H54 (cell line): Measurements from ENCODE around the gene MAPKAP1.

ENCODE experiments used
- DNase-seq: peaks from one replicate; pipeline ENCODE4 v3.0.0; 2011; ENCODE audit warnings: low spot score, mixed read lengths; ENCODE audit not compliant: insufficient read length
- FAIRE-seq: peaks from 3 replicates; lab custom pipeline; 2011; peaks lifted over from hg19 to GRCh38; lab: Jason Lieb, UNC
- POLR2A ChIP-seq: IDR thresholded peaks from 2 replicates; pipeline ENCODE4 v1.6.1; 2011; ENCODE audit warnings: low read depth, mild to moderate bottlenecking, low read length

Gene MAPKAP1

GRCh38 chr9:125425170-125425897 is 281.7 kb downstream of the MAPKAP1 start:
- DNase-seq (no peak), FAIRE-seq (no peak)
- no peak for TF ChIP-seq POLR2A

GRCh38 chr9:125423964-125424363 is 283.0 kb downstream of the MAPKAP1 start:
- DNase-seq: no peak
- FAIRE-seq: no peak
- no peak for TF ChIP-seq POLR2A

DNA sequence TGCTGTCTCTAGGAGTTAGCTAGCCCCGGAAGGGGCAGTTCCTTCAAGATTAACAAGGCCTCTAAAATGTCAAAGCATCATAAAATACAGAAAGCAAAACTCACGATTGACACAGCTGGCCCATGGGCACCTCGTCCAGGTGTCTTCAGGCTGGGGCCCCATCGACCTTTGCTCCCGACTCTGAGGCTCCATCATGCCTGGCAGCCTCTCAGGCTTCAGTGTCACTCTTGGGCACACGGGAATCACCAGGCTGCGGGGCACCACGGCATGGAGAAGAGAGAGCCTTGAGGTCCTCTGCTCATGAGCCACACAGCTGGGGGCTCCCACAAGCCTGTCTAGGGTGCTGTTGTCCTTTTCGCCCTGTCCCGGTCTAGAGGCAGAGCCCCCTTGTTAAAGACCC is 284.2 kb downstream of the MAPKAP1 start:
- FAIRE-seq: no peak
- no peak for TF ChIP-seq POLR2A
- DNase-seq: no peak

DNA sequence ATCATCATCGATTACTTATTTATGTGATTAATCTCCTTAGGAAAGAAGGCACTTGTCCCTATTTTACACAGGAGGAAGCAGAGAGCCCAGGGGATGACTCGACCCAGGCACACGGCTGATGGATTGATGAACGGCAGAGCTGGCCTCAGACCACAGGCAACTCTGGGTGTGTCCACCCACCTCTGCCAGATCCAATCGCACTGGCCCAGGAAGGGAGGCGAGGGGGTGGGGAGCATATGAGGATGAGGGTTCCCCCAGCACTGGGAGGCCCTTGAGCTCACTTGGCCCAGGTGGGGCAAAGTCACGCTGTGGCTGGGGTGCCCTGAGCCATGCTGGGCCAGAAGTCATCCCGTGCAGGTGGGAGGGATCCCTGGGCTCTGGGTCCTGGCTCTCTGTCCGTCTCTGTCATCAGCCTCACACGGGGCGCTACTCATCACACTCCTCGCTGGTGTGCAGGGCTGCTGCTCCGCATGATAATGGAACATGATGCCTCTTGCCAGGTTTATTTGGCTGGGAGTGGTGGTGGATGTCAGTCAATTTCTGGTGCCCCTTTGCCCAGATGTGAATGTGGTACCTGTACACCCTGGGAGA is 285.3 kb downstream of the MAPKAP1 start:
- FAIRE-seq (no peak), DNase-seq (no peak)
- TF ChIP-seq POLR2A: no peak

- DNase-seq (no peak), FAIRE-seq (no peak)
- no peak for TF ChIP-seq POLR2A
These were observed 285.8 kb downstream of the MAPKAP1 start for GRCh38 chr9:125421166-125421565.

DNA sequence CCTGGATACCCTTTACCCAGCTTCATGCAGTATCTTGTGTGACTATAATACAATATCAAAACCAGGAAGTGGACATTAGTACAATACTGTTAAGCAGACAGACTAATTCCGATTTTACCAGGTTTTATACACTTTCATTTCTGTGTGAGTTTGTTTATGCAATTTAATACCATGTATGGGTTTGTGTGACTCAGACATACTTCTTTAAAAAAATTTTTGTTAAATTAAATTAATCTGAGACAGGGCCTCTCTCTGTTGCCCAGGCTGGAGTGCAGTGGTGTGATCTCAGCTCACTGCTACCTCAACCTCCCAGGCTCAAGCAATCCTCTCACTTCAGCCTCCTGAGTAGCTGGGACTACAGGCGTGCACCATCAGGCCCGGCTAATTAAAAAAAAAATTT is 288.6 kb downstream of the MAPKAP1 start:
- TF ChIP-seq POLR2A: no peak
- FAIRE-seq (no peak), DNase-seq (no peak)

DNA sequence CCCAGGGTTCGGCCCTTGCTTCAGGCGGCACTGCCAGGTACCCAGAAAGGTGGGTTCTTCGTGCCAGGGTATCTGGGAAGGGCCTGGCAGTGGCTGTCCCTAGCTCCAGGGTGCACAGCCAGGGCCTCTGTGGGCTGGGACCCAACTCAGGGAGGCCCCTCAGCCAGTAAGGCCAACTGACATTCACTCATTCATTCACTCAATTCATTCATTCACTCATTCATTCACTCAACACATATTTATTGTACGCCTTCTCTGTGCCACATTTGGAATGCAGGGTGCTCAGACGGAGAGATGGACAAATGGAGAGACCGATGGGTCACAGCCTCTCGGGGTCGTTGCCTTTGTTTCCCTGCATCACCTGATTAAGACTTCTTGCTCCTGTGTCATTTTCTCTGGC is 290.5 kb downstream of the MAPKAP1 start:
- FAIRE-seq: no peak
- no peak for DNase-seq
- TF ChIP-seq POLR2A: no peak

DNA sequence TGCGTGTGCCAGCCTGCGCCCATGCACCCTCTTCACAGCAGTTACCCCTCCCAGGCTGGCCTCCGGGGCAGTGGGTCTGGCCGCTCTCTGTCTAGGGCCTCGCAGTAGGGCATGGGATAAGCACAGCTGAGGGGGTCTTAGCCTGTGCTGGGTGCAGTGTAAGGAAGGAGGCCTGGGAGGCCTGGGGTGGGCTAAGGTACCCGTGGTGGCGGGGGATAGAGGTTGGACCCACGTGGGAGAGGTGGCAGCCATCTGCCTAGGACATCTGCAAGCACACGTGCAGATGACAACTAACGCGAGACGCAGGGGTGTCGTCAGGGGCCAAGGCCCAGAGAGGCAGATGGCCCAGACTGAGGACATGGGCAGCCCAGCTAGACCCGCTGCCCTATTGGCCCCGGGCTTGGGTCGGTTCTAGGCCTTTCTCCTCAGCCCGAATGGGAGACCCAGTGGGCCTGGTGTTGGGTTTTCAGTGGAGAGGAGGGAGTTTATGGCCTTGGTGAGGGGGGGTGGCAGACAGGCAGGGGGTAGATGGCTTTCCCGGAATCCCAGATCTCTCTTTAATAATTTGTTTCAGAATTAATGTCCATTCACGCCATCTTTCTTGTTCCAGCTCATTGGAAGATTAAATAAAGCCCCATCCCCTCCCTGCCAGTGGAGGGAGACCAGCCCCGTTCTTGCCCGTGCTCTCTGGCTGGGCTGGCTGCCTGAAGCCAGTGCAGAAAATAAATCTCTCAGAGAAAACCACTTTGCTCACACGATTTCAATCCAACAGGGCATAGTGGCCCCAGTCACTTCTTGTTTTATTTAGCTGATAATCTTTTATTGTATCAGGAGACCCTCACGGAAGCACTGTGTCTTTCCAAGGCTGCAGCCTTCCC is 291.2 kb downstream of the MAPKAP1 start:
- no peak for DNase-seq
- no peak for TF ChIP-seq POLR2A
- no peak for FAIRE-seq

DNA sequence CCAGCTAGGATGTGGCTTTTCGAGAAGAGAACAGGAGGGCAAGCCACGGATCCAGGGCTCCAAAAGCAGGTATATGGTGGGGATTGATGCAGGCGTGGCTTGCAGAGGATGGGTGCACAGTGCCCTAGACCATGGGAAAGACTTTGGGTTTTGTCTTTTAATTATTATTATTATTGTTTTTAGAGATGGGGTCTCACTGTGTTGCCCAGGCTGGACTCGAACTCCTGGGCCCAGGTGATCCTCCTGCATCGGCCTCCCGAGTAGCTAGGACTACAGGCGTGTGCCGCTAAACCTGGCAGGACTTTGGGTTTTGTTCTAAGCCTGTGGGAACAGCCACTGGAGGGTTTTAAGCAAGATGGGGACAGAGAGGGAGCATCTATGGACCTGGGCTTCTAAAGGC is 293.4 kb downstream of the MAPKAP1 start:
- FAIRE-seq: no peak

GRCh38 chr9:125412166-125412565 is 294.8 kb downstream of the MAPKAP1 start:
- FAIRE-seq: no peak
- DNase-seq: no peak
- TF ChIP-seq POLR2A: no peak

More for the DNA sequence above, 293.4 kb downstream of the MAPKAP1 start:
- DNase-seq: no peak
- no peak for TF ChIP-seq POLR2A

DNA sequence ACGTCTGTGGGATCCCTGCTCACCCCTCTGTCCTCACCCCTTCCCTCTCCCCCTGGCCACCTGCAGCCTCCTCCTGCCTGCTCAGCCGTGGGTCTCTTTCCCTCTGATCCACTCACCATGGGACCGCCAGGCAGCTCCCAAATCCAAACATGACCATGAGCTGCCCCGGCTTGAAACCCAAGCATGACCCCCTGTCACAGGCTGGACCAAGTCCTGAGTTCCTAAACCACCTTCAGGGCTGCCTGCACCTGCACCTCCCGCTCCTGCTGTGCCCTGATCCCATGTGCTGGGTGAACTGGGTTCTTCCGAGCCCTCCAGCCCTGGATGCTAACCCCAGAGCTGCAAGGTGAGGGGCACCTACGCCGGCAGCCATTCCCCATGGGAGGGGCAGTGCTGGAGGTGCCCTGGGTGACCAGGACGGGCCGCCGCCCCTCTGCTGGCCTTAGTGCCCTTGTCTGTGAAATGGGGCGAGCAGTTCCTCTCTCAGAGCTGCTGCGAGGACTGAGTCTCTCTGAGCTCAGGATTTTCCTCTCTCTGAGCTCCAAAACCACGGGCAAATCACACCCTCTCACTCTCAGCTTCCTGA is 295.7 kb downstream of the MAPKAP1 start:
- TF ChIP-seq POLR2A: no peak
- no peak for DNase-seq
- FAIRE-seq: no peak

DNA sequence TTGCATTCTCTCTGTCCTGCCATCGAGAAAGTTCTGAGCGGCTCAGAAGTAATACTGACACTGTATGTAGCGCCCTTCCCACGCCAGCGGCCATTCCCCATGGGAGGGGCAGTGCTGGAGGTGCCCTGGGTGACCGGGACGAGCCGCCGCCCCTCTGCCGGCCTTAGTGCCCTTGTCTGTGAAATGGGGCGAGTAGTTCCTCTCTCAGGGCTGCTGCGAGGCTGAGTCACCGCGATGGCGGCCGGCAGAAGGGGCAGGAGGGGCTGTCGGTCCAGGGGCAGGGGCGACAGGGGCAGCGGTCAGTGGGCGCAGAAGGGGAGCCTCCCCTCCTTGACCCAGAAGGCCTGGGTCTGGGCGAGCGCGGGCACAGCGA is 296.5 kb downstream of the MAPKAP1 start:
- FAIRE-seq: no peak
- no peak for TF ChIP-seq POLR2A
- no peak for DNase-seq

DNA sequence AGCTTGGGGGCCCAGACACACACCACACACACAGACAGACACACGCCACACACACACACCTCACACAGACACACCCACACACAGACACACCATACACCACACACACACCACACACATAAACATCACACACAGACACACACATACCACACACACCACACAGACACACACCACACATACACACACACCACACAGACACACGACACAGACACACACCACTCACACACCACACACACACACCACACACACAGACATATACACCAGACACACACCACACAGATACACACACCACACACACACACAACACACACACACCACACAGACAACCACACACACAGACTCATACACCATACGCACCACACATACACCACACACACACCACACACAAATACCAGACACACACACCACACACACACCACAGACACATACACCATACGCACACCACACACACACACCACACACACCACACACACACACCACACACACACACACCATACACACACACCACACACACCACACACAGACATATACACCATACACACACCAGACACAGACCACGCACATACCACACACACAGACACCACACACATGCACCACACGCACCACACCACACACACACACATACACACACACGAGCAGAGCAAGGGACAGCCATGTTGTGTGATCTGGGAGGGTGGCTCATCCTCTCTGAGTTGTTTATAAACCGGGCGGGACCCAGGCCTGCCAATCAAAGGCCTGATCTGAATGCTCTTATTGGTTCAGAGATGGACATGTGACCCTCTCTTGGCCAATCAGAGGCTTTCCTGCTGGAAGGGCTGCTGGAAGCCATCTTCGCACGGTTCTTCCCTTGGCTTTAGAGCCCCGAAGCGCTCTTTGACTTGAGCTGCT is 297.1 kb downstream of the MAPKAP1 start:
- DNase-seq (peak; percentile 86), FAIRE-seq (peak; percentile 62)
- TF ChIP-seq POLR2A: no peak
